ENCODE results near the gene CHIA. TPM values are rescaled to one million over a fixed set of nuclear protein-coding genes. Genes with fewer than 3 reads are reported as not detected.

Gene CHIA
- total and polyA plus RNA-seq, 2 donors (not counting 3 experiments of a cell fraction or from before 2014, with no cell fraction given): not detected

GRCh38 chr1:111249960-111250359, 40.7 kb upstream of the CHIA start:
- Histone ChIP-seq H3K27ac (ENCODE audit: insufficient read depth, low read depth, low read length) (no peak overlapping the region), H3K4me3 (replicated peaks in 1 of 3; ENCODE audit: insufficient read depth in 1 of 3, low read depth in 1 of 3, low read length in 3 of 3) (no peak overlapping the region), H3K9me1 (replicated peaks; ENCODE audit: control insufficient read depth, extremely low read depth, insufficient read depth, low read length) (no peaks in the 10 kb centered on the region), H3K4me1 (ENCODE audit: control insufficient read depth, extremely low read depth, insufficient read depth, low read length) (no peaks in the 10 kb centered on the region), H3K9me3 (replicated peaks; ENCODE audit: control insufficient read depth, insufficient read depth, low read length) (no peaks in the 10 kb centered on the region), H3K9ac (replicated peaks; ENCODE audit: extremely low read depth, insufficient read depth, low read length) (no peak overlapping the region), H2AFZ (ENCODE audit: low read depth, low read length) (no peak overlapping the region), H4K20me1 (replicated peaks; ENCODE audit: control insufficient read depth, extremely low read depth, insufficient read depth, low read length) (no peaks in the 10 kb centered on the region), H3K36me3 (ENCODE audit: control insufficient read depth in 2 of 2, extremely low read depth in 1 of 2, insufficient read depth in 2 of 2, low read length in 2 of 2) (no peaks in the 10 kb centered on the region), H3K79me2 (ENCODE audit: control insufficient read depth, insufficient read depth, low read length) (no peaks in the 10 kb centered on the region), H3K4me2 (ENCODE audit: insufficient read depth, low read length) (no peak overlapping the region), H3K27me3 (ENCODE audit: control insufficient read depth in 2 of 2, insufficient read depth in 2 of 2, low read length in 2 of 2) (no peaks in the 10 kb centered on the region)
- no TSS peak for BruUV-seq (replicated peaks)
- TF ChIP-seq POLR2AphosphoS5 (IDR thresholded peaks at IDR 0.05; ENCODE audit: insufficient read depth, low read depth, low read length): no peak
- TF ChIP-seq FOS (IDR thresholded peaks at IDR 0.05; ENCODE audit: borderline replicate concordance, insufficient read depth, low read length): no peak
- TF ChIP-seq EZH2 (IDR thresholded peaks at IDR 0.05; ENCODE audit: borderline replicate concordance, low read depth, low read length, severe bottlenecking): no peak
- no peak for TF ChIP-seq JUN (IDR thresholded peaks at IDR 0.05; ENCODE audit: borderline replicate concordance, insufficient read depth, insufficient read length, low read depth)
- TF ChIP-seq POLR2A (IDR thresholded peaks at IDR 0.05; ENCODE audit: low read depth, low read length): no peak
- TF ChIP-seq GATA2 (IDR thresholded peaks at IDR 0.05; ENCODE audit: insufficient read depth, insufficient read length, low read depth, low read length): no peak
- no peak for TF ChIP-seq MAX (IDR thresholded peaks at IDR 0.05; ENCODE audit: insufficient read depth, insufficient read length)
- DNase-seq (ENCODE audit: low read depth, low spot score) (no peak), FAIRE-seq (no peak)
- ChIA-PET CTCF (no interaction called here), POLR2A (no interaction called here)
- intact Hi-C loops (cut with micrococcal nuclease): no loop called here
- dilution Hi-C loops (cut with MboI; ENCODE audit: extremely low pct_ligation_motif_present, low sequenced_read_pairs): no loop called here

GRCh38 chr1:111251570-111251969, 39.1 kb upstream of the CHIA start:
- no TSS peak for BruUV-seq (replicated peaks)
- H3K4me1 ChIP-seq (ENCODE audit: control insufficient read depth, extremely low read depth, insufficient read depth, low read length): no peaks in the 10 kb centered on the region
- FAIRE-seq (no peak), DNase-seq (ENCODE audit: low read depth, low spot score) (no peak)
- no peaks in the 10 kb centered on the region for H3K36me3 ChIP-seq (ENCODE audit: control insufficient read depth in 2 of 2, extremely low read depth in 1 of 2, insufficient read depth in 2 of 2, low read length in 2 of 2)
- no peaks in the 10 kb centered on the region for H4K20me1 ChIP-seq (replicated peaks; ENCODE audit: control insufficient read depth, extremely low read depth, insufficient read depth, low read length)
- dilution Hi-C loops (cut with MboI; ENCODE audit: extremely low pct_ligation_motif_present, low sequenced_read_pairs) (no loop called here), intact Hi-C loops (cut with micrococcal nuclease) (no loop called here)
- no peak for TF ChIP-seq POLR2AphosphoS5 (IDR thresholded peaks at IDR 0.05; ENCODE audit: insufficient read depth, low read depth, low read length)
- no peak for TF ChIP-seq JUN (IDR thresholded peaks at IDR 0.05; ENCODE audit: borderline replicate concordance, insufficient read depth, insufficient read length, low read depth)
- no peak for TF ChIP-seq EZH2 (IDR thresholded peaks at IDR 0.05; ENCODE audit: borderline replicate concordance, low read depth, low read length, severe bottlenecking)
- TF ChIP-seq CTCF (IDR thresholded peaks at IDR 0.05; ENCODE audit: extremely low read depth in 1 of 2, insufficient read depth in 1 of 2, low read depth in 1 of 2, low read length in 2 of 2): no peak
- no peak for TF ChIP-seq MYC (IDR thresholded peaks at IDR 0.05; ENCODE audit: low read depth, low read length)
- no peak for TF ChIP-seq MAX (IDR thresholded peaks at IDR 0.05; ENCODE audit: insufficient read depth, insufficient read length)
- TF ChIP-seq POLR2A (IDR thresholded peaks at IDR 0.05; ENCODE audit: low read depth, low read length): no peak
- TF ChIP-seq FOS (IDR thresholded peaks at IDR 0.05; ENCODE audit: borderline replicate concordance, insufficient read depth, low read length): no peak
- no peak for TF ChIP-seq GATA2 (IDR thresholded peaks at IDR 0.05; ENCODE audit: insufficient read depth, insufficient read length, low read depth, low read length)
- H3K9me1 ChIP-seq (replicated peaks; ENCODE audit: control insufficient read depth, extremely low read depth, insufficient read depth, low read length): no peaks in the 10 kb centered on the region
- H3K79me2 ChIP-seq (ENCODE audit: control insufficient read depth, insufficient read depth, low read length): no peaks in the 10 kb centered on the region
- ChIA-PET POLR2A (no interaction called here), CTCF (no interaction called here)
- no peak overlapping the region for H3K4me3 ChIP-seq (replicated peaks in 1 of 3; ENCODE audit: insufficient read depth in 1 of 3, low read depth in 1 of 3, low read length in 3 of 3)
- no peak overlapping the region for H2AFZ ChIP-seq (ENCODE audit: low read depth, low read length)
- H3K9me3 ChIP-seq (replicated peaks; ENCODE audit: control insufficient read depth, insufficient read depth, low read length): no peaks in the 10 kb centered on the region
- no peak overlapping the region for H3K27ac ChIP-seq (ENCODE audit: insufficient read depth, low read depth, low read length)
- H3K27me3 ChIP-seq (ENCODE audit: control insufficient read depth in 2 of 2, insufficient read depth in 2 of 2, low read length in 2 of 2): no peaks in the 10 kb centered on the region
- no peak overlapping the region for H3K9ac ChIP-seq (replicated peaks; ENCODE audit: extremely low read depth, insufficient read depth, low read length)
- H3K4me2 ChIP-seq (ENCODE audit: insufficient read depth, low read length): no peak overlapping the region
